Measurements from ENCODE around the gene SLIT3. TPM values are rescaled to one million over a fixed set of nuclear protein-coding genes. Genes with fewer than 3 reads are reported as not detected.

The SLIT3 gene
- polyA plus RNA-seq, 1 of the 3 experiments (the other 2 are of a cell fraction) = 119 TPM

DNA sequence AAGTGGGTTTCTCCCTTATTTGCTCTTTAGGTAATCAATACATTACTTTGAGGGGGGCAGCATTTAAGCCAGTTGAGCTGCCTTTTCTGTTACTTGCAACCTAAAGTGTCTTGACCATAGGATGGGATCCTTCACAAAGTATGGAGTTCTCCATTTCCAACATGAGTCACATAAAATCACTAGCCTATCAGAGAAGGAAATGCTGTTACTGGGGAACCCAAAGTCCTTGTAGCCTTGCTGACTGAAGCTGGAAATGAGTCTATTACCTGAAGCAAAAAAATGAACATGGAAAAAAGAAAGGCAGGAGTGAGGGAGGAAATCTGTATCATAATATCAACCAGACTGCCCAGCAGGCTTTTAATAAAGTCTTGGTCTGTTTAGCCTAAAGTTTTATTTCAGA lies 42.8 kb upstream of the SLIT3 start:
- Histone ChIP-seq H3K9ac (no peak overlapping the region), H3K4me2 (no peak overlapping the region), H3K9me2 (no peaks in the 10 kb centered on the region), H3K27ac (ENCODE audit: low read depth in 2 of 2, low read length in 1 of 2) (peak overlapping the region in 1 of 2 experiments; percentile 95; a peak in 2 of 4 replicates), H3K4me1 (ENCODE audit: control insufficient read depth in 1 of 2, insufficient read depth in 2 of 2, low read depth in 1 of 2, low read length in 1 of 2) (peaks cover 5 to 13% of the 10 kb centered on the region in 2 experiments; a peak in 2 of 4 replicates), H3K9me3 (no peaks in the 10 kb centered on the region), H3K79me2 (ENCODE audit: insufficient read depth) (no peaks in the 10 kb centered on the region), H4K20me1 (ENCODE audit: insufficient read depth) (no peaks in the 10 kb centered on the region), H3K27me3 (ENCODE audit: insufficient read depth) (no peaks in the 10 kb centered on the region), H3K4me3 (ENCODE audit: low read depth in 2 of 2, low read length in 1 of 2) (no peak overlapping the region), H2AFZ (ENCODE audit: low read depth) (no peak overlapping the region; the same call in 1 of the 2 replicates), H3F3A (replicated peaks; ENCODE audit: insufficient read depth) (no peaks in the 10 kb centered on the region), H3K36me3 (replicated peaks in 1 of 2; ENCODE audit: control insufficient read depth in 1 of 2, insufficient read depth in 2 of 2, low read length in 1 of 2) (no peaks in the 10 kb centered on the region)
- DNase-seq = no peak
- ChIA-PET CTCF (no interaction called here), POLR2A (no interaction called here)
- TF ChIP-seq, protein P1, sequence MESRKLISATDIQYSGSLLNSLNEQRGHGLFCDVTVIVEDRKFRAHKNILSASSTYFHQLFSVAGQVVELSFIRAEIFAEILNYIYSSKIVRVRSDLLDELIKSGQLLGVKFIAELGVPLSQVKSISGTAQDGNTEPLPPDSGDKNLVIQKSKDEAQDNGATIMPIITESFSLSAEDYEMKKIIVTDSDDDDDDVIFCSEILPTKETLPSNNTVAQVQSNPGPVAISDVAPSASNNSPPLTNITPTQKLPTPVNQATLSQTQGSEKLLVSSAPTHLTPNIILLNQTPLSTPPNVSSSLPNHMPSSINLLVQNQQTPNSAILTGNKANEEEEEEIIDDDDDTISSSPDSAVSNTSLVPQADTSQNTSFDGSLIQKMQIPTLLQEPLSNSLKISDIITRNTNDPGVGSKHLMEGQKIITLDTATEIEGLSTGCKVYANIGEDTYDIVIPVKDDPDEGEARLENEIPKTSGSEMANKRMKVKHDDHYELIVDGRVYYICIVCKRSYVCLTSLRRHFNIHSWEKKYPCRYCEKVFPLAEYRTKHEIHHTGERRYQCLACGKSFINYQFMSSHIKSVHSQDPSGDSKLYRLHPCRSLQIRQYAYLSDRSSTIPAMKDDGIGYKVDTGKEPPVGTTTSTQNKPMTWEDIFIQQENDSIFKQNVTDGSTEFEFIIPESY (IDR thresholded peaks at IDR 0.05; ENCODE audit: borderline replicate concordance, low read depth) = no peak

DNA sequence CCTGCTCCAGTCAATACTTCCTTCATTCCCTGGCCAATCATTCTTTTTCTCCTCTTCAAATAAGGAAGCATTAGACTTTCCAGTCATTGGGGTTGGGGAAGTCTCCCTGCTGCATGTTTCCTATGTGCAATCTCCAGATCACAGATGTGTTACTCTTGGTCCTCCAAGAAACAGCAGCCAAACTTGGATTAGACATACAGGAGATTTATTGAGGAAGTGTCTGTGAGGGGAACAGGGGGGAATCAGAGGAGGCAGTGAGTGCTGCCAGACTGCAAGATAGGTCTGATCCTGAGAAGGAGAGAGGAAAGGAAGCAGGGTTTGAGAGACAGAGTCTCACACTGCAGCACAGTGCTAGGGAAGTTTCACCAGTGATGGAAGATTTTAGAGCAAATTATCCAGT lies 40.6 kb upstream of the SLIT3 start:
- no peaks in the 10 kb centered on the region for H3F3A ChIP-seq (replicated peaks; ENCODE audit: insufficient read depth)

More for the DNA sequence above, 40.6 kb upstream of the SLIT3 start:
- POLR2A ChIA-PET = no interaction called here
- Histone ChIP-seq H3K9me3 (no peaks in the 10 kb centered on the region), H3K4me3 (ENCODE audit: low read depth in 2 of 2, low read length in 1 of 2) (no peak overlapping the region), H3K27me3 (ENCODE audit: insufficient read depth) (no peaks in the 10 kb centered on the region), H3K79me2 (ENCODE audit: insufficient read depth) (no peaks in the 10 kb centered on the region), H3K9ac (no peak overlapping the region), H2AFZ (ENCODE audit: low read depth) (no peak overlapping the region), H3K9me2 (no peaks in the 10 kb centered on the region), H3K4me2 (no peak overlapping the region), H3K4me1 (ENCODE audit: control insufficient read depth in 1 of 2, insufficient read depth in 2 of 2, low read depth in 1 of 2, low read length in 1 of 2) (peaks cover 0 to 9% of the 10 kb centered on the region in 2 experiments; a peak in 2 of 4 replicates), H3K27ac (ENCODE audit: low read depth in 2 of 2, low read length in 1 of 2) (peak overlapping the region in 1 of 2 experiments; percentile 69; a peak in 2 of 4 replicates), H4K20me1 (ENCODE audit: insufficient read depth) (no peaks in the 10 kb centered on the region), H3K36me3 (replicated peaks in 1 of 2; ENCODE audit: control insufficient read depth in 1 of 2, insufficient read depth in 2 of 2, low read length in 1 of 2) (no peaks in the 10 kb centered on the region)
- DNase-seq = no peak
- TF ChIP-seq GABPA (IDR thresholded peaks at IDR 0.05; ENCODE audit: low read depth) (no peak), YY1 (IDR thresholded peaks at IDR 0.05; ENCODE audit: low read depth) (no peak), EP300 (IDR thresholded peaks at IDR 0.05; ENCODE audit: borderline replicate concordance in 1 of 2, low read depth in 1 of 2, low read length in 1 of 2) (no peak), EZH2phosphoT487 (IDR thresholded peaks at IDR 0.05; ENCODE audit: borderline replicate concordance, low read depth) (no peak), RAD21 (IDR thresholded peaks at IDR 0.05; ENCODE audit: low read length) (no peak), TCF12 (IDR thresholded peaks at IDR 0.05) (no peak), NRF1 (IDR thresholded peaks at IDR 0.05; ENCODE audit: low read depth, low read length) (no peak), TEAD4 (IDR thresholded peaks at IDR 0.05; ENCODE audit: borderline replicate concordance, insufficient read depth) (no peak), RFX5 (IDR thresholded peaks at IDR 0.05; ENCODE audit: low read length) (no peak), FOXJ3 (CRISPR knock-in tag; IDR thresholded peaks at IDR 0.05) (no peak)
- TF ChIP-seq, protein P2, sequence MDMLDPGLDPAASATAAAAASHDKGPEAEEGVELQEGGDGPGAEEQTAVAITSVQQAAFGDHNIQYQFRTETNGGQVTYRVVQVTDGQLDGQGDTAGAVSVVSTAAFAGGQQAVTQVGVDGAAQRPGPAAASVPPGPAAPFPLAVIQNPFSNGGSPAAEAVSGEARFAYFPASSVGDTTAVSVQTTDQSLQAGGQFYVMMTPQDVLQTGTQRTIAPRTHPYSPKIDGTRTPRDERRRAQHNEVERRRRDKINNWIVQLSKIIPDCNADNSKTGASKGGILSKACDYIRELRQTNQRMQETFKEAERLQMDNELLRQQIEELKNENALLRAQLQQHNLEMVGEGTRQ (IDR thresholded peaks at IDR 0.05; ENCODE audit: borderline replicate concordance, low read depth, low read length) = no peak
- TF ChIP-seq, protein P3, sequence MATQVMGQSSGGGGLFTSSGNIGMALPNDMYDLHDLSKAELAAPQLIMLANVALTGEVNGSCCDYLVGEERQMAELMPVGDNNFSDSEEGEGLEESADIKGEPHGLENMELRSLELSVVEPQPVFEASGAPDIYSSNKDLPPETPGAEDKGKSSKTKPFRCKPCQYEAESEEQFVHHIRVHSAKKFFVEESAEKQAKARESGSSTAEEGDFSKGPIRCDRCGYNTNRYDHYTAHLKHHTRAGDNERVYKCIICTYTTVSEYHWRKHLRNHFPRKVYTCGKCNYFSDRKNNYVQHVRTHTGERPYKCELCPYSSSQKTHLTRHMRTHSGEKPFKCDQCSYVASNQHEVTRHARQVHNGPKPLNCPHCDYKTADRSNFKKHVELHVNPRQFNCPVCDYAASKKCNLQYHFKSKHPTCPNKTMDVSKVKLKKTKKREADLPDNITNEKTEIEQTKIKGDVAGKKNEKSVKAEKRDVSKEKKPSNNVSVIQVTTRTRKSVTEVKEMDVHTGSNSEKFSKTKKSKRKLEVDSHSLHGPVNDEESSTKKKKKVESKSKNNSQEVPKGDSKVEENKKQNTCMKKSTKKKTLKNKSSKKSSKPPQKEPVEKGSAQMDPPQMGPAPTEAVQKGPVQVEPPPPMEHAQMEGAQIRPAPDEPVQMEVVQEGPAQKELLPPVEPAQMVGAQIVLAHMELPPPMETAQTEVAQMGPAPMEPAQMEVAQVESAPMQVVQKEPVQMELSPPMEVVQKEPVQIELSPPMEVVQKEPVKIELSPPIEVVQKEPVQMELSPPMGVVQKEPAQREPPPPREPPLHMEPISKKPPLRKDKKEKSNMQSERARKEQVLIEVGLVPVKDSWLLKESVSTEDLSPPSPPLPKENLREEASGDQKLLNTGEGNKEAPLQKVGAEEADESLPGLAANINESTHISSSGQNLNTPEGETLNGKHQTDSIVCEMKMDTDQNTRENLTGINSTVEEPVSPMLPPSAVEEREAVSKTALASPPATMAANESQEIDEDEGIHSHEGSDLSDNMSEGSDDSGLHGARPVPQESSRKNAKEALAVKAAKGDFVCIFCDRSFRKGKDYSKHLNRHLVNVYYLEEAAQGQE (IDR thresholded peaks at IDR 0.05; ENCODE audit: low read depth, low read length) = no peak
- CTCF ChIA-PET = interaction anchor here (0.5 kb wide), 1 partner anchor 25 kb away, joined by 3 read pairs; no protein-coding TSS in a partner anchor

All from SK-N-SH (cell line).